Coronary artery (tissue), 2 donors: ENCODE results near the gene RGS17.

Source experiments
- DNase-seq: peaks from one replicate; pipeline ENCODE4 v3.0.0-alpha.2; 2017; ENCODE audit warnings: low spot score
- H3K27ac ChIP-seq, 2 donors: fragments of 200-600 bp; sonication (generic); one replicate each; pipeline ENCODE4 v1.5.1; 2016 to 2019
- H3K4me3 ChIP-seq: fragments of 200-600 bp; sonication (generic); 2 replicates; pipeline ENCODE4 v1.5.1; 2016; ENCODE audit warnings: mild to moderate bottlenecking, moderate library complexity
- TF ChIP-seq, protein P1 (sequence below): fragments of 200-600 bp; sonication (generic); IDR thresholded peaks from one replicate; pipeline ENCODE4 v1.5.1; 2019; ENCODE audit warnings: antibody characterized with exemption

The RGS17 gene

GRCh38 chr6:153058909-153059308, 72.2 kb downstream of the RGS17 start:
- TF ChIP-seq, protein P1, sequence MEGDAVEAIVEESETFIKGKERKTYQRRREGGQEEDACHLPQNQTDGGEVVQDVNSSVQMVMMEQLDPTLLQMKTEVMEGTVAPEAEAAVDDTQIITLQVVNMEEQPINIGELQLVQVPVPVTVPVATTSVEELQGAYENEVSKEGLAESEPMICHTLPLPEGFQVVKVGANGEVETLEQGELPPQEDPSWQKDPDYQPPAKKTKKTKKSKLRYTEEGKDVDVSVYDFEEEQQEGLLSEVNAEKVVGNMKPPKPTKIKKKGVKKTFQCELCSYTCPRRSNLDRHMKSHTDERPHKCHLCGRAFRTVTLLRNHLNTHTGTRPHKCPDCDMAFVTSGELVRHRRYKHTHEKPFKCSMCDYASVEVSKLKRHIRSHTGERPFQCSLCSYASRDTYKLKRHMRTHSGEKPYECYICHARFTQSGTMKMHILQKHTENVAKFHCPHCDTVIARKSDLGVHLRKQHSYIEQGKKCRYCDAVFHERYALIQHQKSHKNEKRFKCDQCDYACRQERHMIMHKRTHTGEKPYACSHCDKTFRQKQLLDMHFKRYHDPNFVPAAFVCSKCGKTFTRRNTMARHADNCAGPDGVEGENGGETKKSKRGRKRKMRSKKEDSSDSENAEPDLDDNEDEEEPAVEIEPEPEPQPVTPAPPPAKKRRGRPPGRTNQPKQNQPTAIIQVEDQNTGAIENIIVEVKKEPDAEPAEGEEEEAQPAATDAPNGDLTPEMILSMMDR = no peak
- DNase-seq = no peak
- H3K4me3 ChIP-seq = no peak overlapping the region
- H3K27ac ChIP-seq = no peak overlapping the region

DNA sequence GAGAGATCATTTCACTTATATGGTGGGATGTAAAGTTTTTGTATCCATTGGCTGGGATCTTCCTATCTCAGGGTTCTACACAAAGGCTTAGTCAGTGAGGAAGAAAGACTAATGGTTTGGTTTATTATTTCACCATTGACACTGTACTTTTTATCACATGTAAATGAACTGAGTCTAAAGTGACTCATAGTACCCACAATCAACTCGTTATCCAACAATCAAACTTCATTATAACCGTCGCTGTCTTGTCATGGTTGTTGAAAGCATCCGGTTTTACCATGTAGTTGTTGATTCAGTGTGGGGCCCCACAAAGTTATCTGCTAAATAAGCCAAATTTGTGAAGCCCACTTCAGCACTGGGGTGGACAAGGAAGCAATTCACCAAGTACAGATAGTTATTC, 72.8 kb downstream of the RGS17 start:
- no peak overlapping the region for H3K27ac ChIP-seq
- H3K4me3 ChIP-seq = no peak overlapping the region
- TF ChIP-seq, protein P1 = no peak
- no peak for DNase-seq

DNA sequence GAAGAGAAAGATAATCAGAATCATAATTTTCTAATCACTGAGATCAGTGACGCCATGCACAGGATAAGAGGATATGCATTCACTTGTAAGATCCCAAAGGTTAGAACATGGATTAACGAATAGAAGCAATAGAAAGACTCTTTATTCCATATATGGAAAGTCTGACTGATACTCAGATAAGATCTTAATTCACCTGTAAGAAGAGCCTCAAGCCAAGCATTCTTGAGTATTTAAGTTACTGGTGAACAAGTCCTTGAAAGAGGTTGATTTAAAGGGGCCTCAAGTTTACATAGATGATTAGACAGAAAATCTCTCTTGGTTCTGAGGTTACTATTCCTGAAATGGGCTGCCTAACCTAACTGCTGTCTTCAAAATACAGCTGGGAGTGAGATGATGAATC, 74.8 kb downstream of the RGS17 start:
- no peak overlapping the region for H3K4me3 ChIP-seq
- H3K27ac ChIP-seq = no peak overlapping the region
- TF ChIP-seq, protein P1 = no peak
- no peak for DNase-seq

DNA sequence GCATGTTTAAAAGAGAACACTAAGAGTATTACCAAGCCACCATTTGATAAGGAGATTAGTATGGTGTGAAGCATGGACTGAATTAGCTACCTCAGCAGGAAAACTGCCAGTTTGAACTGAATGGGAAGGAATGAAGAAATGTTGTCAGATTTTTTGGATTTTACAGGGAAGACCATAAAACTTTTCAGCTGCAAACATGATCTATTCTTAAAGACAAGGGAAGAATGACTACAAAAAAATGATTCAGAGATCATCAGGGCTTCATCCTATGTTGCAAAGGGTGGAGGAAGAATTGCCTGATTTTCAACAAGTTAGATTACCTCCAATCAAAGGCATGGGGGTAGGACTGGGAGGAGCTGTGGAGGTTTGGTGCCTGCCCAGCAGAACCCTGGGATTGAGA, 79.3 kb downstream of the RGS17 start:
- H3K4me3 ChIP-seq = no peak overlapping the region

DNA sequence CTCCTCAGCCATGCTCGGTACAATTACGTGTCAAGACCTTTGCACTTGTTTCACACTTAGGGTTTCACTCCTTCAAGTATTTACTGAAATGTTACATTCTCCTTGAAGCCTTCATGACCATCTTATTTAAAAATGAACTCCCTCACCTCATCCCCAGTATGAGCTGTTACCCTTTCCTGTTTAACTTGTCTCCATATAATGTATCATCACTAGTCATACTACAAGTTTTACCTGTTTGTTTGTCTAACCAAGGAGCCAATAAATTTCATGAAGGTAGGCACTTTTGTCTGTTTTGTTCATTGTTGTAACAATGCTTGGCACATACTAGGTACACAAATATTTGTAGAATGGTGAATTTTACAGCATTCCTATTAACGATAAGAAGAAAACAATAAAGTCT, 82.5 kb downstream of the RGS17 start:
- H3K27ac ChIP-seq = no peak overlapping the region
- TF ChIP-seq, protein P1 = no peak
- DNase-seq = no peak
- no peak overlapping the region for H3K4me3 ChIP-seq

More for the DNA sequence above, 79.3 kb downstream of the RGS17 start:
- H3K27ac ChIP-seq = no peak overlapping the region
- TF ChIP-seq, protein P1 = no peak
- no peak for DNase-seq

GRCh38 chr6:153047386-153047785, 83.7 kb downstream of the RGS17 start:
- TF ChIP-seq, protein P1 = no peak
- DNase-seq = no peak
- H3K27ac ChIP-seq = no peak overlapping the region
- no peak overlapping the region for H3K4me3 ChIP-seq

DNA sequence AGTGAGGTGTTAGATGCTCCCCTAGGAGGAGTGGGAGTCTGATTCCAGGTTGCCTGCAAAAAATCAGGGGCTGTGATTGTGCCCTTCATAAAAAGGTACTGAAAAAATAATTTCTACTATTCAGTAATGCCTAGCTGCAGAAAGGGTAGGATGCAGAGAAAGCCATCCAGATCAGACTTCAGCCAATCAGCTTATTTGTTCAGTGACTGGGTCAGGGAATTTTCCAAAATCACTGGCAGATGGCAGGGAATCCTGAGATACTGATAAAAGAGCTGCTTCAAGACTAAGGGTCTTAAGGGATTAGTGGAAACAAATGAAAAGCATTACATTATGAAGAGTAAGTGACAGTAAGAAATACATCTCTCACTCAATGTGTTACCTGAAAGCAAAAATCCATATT, 85.8 kb downstream of the RGS17 start:
- TF ChIP-seq, protein P1 = no peak
- DNase-seq = no peak
- no peak overlapping the region for H3K27ac ChIP-seq
- H3K4me3 ChIP-seq = no peak overlapping the region
